H9 (cell line): ENCODE results near the gene KLHL3. TPM values are rescaled to one million over a fixed set of nuclear protein-coding genes. Genes with fewer than 3 reads are reported as not detected.

ENCODE experiments used
- DNase-seq: peaks from one replicate; pipeline ENCODE4 v3.0.0-alpha.2; 2017
- H2AFZ ChIP-seq: one replicate; pipeline ENCODE4 v1.6.1; 2013; ENCODE audit warnings: mild to moderate bottlenecking, low read length, control low read depth, moderate library complexity
- H2AK5ac ChIP-seq: 2 replicates; pipeline ENCODE4 v1.6.1; 2013; ENCODE audit warnings: low read length, control low read depth, mixed read lengths; ENCODE audit not compliant: insufficient read length
- H2BK120ac ChIP-seq: one replicate; pipeline ENCODE4 v1.6.1; 2013; ENCODE audit warnings: low read depth, mild to moderate bottlenecking, low read length, control low read depth, inconsistent platforms; ENCODE audit not compliant: poor library complexity, severe bottlenecking
- H2BK12ac ChIP-seq: 2 replicates; pipeline ENCODE4 v1.6.1; 2013; ENCODE audit warnings: low read length, control low read depth, mixed read lengths, low read depth; ENCODE audit not compliant: insufficient read length
- H2BK15ac ChIP-seq: 2 replicates; pipeline ENCODE4 v1.6.1; 2013; ENCODE audit warnings: low read depth, low read length, control low read depth
- H2BK20ac ChIP-seq: one replicate; pipeline ENCODE4 v1.6.1; 2013; ENCODE audit warnings: low read depth, mild to moderate bottlenecking, low read length, control low read depth, inconsistent platforms; ENCODE audit not compliant: poor library complexity, severe bottlenecking
- H2BK5ac ChIP-seq: 2 replicates; pipeline ENCODE4 v1.6.1; 2013; ENCODE audit warnings: low read length, control low read depth, mixed read lengths; ENCODE audit not compliant: insufficient read length
- H3K14ac ChIP-seq: 2 replicates; pipeline ENCODE4 v1.6.1; 2013; ENCODE audit warnings: low read length, control low read depth; ENCODE audit not compliant: insufficient read depth
- H3K18ac ChIP-seq: 2 replicates; pipeline ENCODE4 v1.6.1; 2013; ENCODE audit warnings: low read depth, mild to moderate bottlenecking, mixed read lengths, low read length, control low read depth; ENCODE audit not compliant: insufficient read length
- H3K23ac ChIP-seq: 2 replicates; pipeline ENCODE4 v1.6.1; 2013; ENCODE audit warnings: low read length, control low read depth, mixed read lengths, low read depth; ENCODE audit not compliant: insufficient read length
- H3K23me2 ChIP-seq: 2 replicates; pipeline ENCODE4 v1.6.1; 2013; ENCODE audit warnings: low read depth, mild to moderate bottlenecking, mixed read lengths, low read length, control low read depth; ENCODE audit not compliant: insufficient read length, poor library complexity, severe bottlenecking
- H3K27ac ChIP-seq: 2 replicates; pipeline ENCODE4 v1.5.1; 2013; ENCODE audit warnings: low read length, control low read depth, mixed read lengths, low read depth; ENCODE audit not compliant: insufficient read length
- H3K27me3 ChIP-seq: 2 replicates; pipeline ENCODE4 v1.6.1; 2013; ENCODE audit warnings: low read length, control low read depth, inconsistent platforms; ENCODE audit not compliant: insufficient read depth
- H3K4ac ChIP-seq: 2 replicates; pipeline ENCODE4 v1.6.1; 2013; ENCODE audit warnings: low read depth, mild to moderate bottlenecking, control low read depth, inconsistent platforms, low read length, moderate library complexity
- H3K4me1 ChIP-seq: 2 replicates; pipeline ENCODE4 v1.6.1; 2013; ENCODE audit warnings: low read length, control low read depth, inconsistent platforms; ENCODE audit not compliant: insufficient read depth
- H3K4me2 ChIP-seq: 2 replicates; pipeline ENCODE4 v1.6.1; 2013; ENCODE audit warnings: low read length, control low read depth, mixed read lengths; ENCODE audit not compliant: insufficient read length, insufficient read depth
- H3K56ac ChIP-seq: 2 replicates; pipeline ENCODE4 v1.6.1; 2013; ENCODE audit warnings: low read depth, mild to moderate bottlenecking, mixed read lengths, low read length, control low read depth; ENCODE audit not compliant: insufficient read length
- H3K79me1 ChIP-seq: 2 replicates; pipeline ENCODE4 v1.6.1; 2013; ENCODE audit warnings: low read depth, mild to moderate bottlenecking, moderate library complexity, low read length, control low read depth, inconsistent platforms; ENCODE audit not compliant: insufficient read depth, poor library complexity, severe bottlenecking
- H3K79me2 ChIP-seq: 2 replicates; pipeline ENCODE4 v1.6.1; 2013; ENCODE audit warnings: low read length, control low read depth, inconsistent platforms; ENCODE audit not compliant: insufficient read depth
- H3K9ac ChIP-seq: 2 replicates; pipeline ENCODE4 v1.6.1; 2013; ENCODE audit warnings: low read length, control low read depth, mixed read lengths; ENCODE audit not compliant: insufficient read length; ENCODE audit errors: extremely low read depth
- H3K9me3 ChIP-seq: one replicate; pipeline ENCODE4 v1.6.1; 2013; ENCODE audit warnings: low read depth, low read length, inconsistent platforms; ENCODE audit not compliant: control insufficient read depth
- H3T11ph ChIP-seq: one replicate; pipeline ENCODE4 v1.6.1; 2013; ENCODE audit warnings: mild to moderate bottlenecking, low read length, control low read depth, inconsistent platforms
- H4K20me1 ChIP-seq: one replicate; pipeline ENCODE4 v1.6.1; 2013; ENCODE audit not compliant: control insufficient read depth, insufficient read length, insufficient read depth
- H4K5ac ChIP-seq: 2 replicates; pipeline ENCODE4 v1.6.1; 2013; ENCODE audit warnings: low read depth, mild to moderate bottlenecking, mixed read lengths, low read length, control low read depth; ENCODE audit not compliant: insufficient read length
- H4K8ac ChIP-seq: replicated peaks from 2 replicates; pipeline ENCODE4 v1.6.1; 2013; ENCODE audit warnings: low read length, control low read depth, mixed read lengths, low read depth; ENCODE audit not compliant: insufficient read length
- H4K91ac ChIP-seq: 2 replicates; pipeline ENCODE4 v1.6.1; 2013; ENCODE audit warnings: low read depth, mild to moderate bottlenecking, moderate library complexity, mixed read lengths, low read length, control low read depth; ENCODE audit not compliant: insufficient read length
- H3K27ac Mint-ChIP-seq, 3 experiments: 2 replicates in 2 of 3; 3 replicates in 1 of 3; pipeline ENCODE4 v1.8.0; 2020 to 2021; ENCODE audit warnings: mixed read lengths in 3 of 3, mild to moderate bottlenecking in 1 of 3, moderate library complexity in 1 of 3
- H3K27me3 Mint-ChIP-seq: 2 replicates; pipeline ENCODE4 v1.8.0; 2021; ENCODE audit warnings: low read depth, mild to moderate bottlenecking, moderate library complexity, mixed read lengths
- H3K36me3 Mint-ChIP-seq, 3 experiments: 2 replicates in 2 of 3; 3 replicates in 1 of 3; pipeline ENCODE4 v1.8.0; 2020 to 2021; ENCODE audit warnings: low read depth in 3 of 3, mixed read lengths in 3 of 3; ENCODE audit not compliant: insufficient read depth in 1 of 3
- H3K4me1 Mint-ChIP-seq, 2 experiments: 2 replicates each; pipeline ENCODE4 v1.8.0; 2020; ENCODE audit warnings: mixed read lengths in 2 of 2
- H3K4me3 Mint-ChIP-seq, 2 experiments: 2 replicates in 1 of 2; 3 replicates in 1 of 2; pipeline ENCODE4 v1.8.0; 2020 to 2021; ENCODE audit warnings: mild to moderate bottlenecking in 2 of 2, mixed read lengths in 2 of 2, moderate library complexity in 1 of 2
- H3K9me3 Mint-ChIP-seq, 2 experiments: 2 replicates in 1 of 2; 3 replicates in 1 of 2; pipeline ENCODE4 v1.8.0; 2020; ENCODE audit warnings: mild to moderate bottlenecking in 2 of 2, mixed read lengths in 2 of 2, moderate library complexity in 1 of 2
- WGBS: extraction: QIAGEN DNeasy Blood & Tissue Kit; methylation state at CpG from one replicate; pipeline ENCODE4 v1.1.7; 2013; ENCODE audit warnings: missing lambda C conversion rate, low lambda C conversion rate, mixed read lengths; ENCODE audit not compliant: insufficient read length; ENCODE audit errors: extremely low coverage; 5-methylcytosine and 5-hydroxymethylcytosine counted together
- total RNA-seq: library from RNA; stranded (reverse); gene quantifications from 2 replicates; pipeline ENCODE4 v1.2.1, GENCODE V29; 2021
- TF ChIP-seq, protein P1 (sequence below): fragments of 200-600 bp; sonication (generic); conservative IDR thresholded peaks from 3 replicates; pipeline ENCODE4 v1.8.0; 2021; ENCODE audit warnings: antibody characterized with exemption, mild to moderate bottlenecking

Gene KLHL3
- total RNA-seq, 1 experiment from 2014 or later = 12.8 TPM

DNA sequence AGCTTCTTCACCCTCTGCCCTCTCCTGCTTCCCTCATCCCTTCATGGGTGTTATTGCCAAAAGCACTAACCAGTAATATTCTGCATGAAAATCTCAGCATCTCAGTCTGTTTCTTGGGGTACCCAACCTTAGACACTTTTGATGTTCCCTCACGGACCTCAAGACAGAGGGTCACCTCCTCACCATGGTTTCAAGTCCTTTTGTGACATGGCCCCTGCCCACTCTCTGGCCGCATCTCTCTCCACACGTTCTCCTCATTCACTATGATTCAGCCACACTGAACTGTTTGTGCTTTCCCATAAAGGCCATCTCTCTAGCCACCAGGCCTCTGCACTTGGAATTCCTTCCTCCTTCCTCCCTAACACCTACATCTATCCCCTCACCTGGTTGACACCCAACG is 125.3 kb downstream of the KLHL3 start:
- no CpG with 5 or more reads among the region's 4 CpGs for WGBS
- no peak overlapping the region for H3K27ac ChIP-seq
- no peak overlapping the region for H4K8ac ChIP-seq
- H2AFZ ChIP-seq = no peak overlapping the region
- H4K5ac ChIP-seq = no peak overlapping the region
- Mint-ChIP-seq H3K36me3 (no peaks in the 10 kb centered on the region), H3K4me3 (no peak overlapping the region), H3K4me1 (peaks cover 0 to under 1% of the 10 kb centered on the region in 2 experiments; a peak in 3 of 4 replicates), H3K9me3 (no peaks in the 10 kb centered on the region), H3K27me3 (peaks cover 3% of the 10 kb centered on the region; the same call in 1 of the 2 replicates), H3K27ac (no peak overlapping the region)
- H4K91ac ChIP-seq = no peak overlapping the region
- no peaks in the 10 kb centered on the region for H3K27me3 ChIP-seq
- H3K18ac ChIP-seq = no peak overlapping the region
- no peak overlapping the region for H2AK5ac ChIP-seq
- H3K79me1 ChIP-seq = no peaks in the 10 kb centered on the region
- no peak overlapping the region for H3K56ac ChIP-seq
- no peaks in the 10 kb centered on the region for H3K79me2 ChIP-seq
- H3K4ac ChIP-seq = no peak overlapping the region
- no peaks in the 10 kb centered on the region for H3K23me2 ChIP-seq
- no peak overlapping the region for H2BK15ac ChIP-seq
- no peak overlapping the region for H2BK12ac ChIP-seq
- no peaks in the 10 kb centered on the region for H3K4me1 ChIP-seq
- TF ChIP-seq, protein P1, sequence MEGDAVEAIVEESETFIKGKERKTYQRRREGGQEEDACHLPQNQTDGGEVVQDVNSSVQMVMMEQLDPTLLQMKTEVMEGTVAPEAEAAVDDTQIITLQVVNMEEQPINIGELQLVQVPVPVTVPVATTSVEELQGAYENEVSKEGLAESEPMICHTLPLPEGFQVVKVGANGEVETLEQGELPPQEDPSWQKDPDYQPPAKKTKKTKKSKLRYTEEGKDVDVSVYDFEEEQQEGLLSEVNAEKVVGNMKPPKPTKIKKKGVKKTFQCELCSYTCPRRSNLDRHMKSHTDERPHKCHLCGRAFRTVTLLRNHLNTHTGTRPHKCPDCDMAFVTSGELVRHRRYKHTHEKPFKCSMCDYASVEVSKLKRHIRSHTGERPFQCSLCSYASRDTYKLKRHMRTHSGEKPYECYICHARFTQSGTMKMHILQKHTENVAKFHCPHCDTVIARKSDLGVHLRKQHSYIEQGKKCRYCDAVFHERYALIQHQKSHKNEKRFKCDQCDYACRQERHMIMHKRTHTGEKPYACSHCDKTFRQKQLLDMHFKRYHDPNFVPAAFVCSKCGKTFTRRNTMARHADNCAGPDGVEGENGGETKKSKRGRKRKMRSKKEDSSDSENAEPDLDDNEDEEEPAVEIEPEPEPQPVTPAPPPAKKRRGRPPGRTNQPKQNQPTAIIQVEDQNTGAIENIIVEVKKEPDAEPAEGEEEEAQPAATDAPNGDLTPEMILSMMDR = no peak
- DNase-seq = no peak
- H2BK120ac ChIP-seq = no peak overlapping the region
- no peaks in the 10 kb centered on the region for H4K20me1 ChIP-seq
- H3K9me3 ChIP-seq = no peaks in the 10 kb centered on the region
- no peak overlapping the region for H2BK20ac ChIP-seq
- H2BK5ac ChIP-seq = no peak overlapping the region
- H3K14ac ChIP-seq = no peak overlapping the region
- no peak overlapping the region for H3K9ac ChIP-seq
- no peak overlapping the region for H3K23ac ChIP-seq
- no peak overlapping the region for H3K4me2 ChIP-seq
- no peak overlapping the region for H3T11ph ChIP-seq
